Neutrophil (primary cell): ENCODE measurements around the gene TMA16.

ENCODE experiments used
- H3K27ac ChIP-seq: fragments of 200-600 bp; sonication (generic); 2 replicates; pipeline ENCODE4 v1.5.1; 2016; ENCODE audit warnings: mild to moderate bottlenecking, moderate library complexity
- H3K27me3 ChIP-seq: fragments of 200-600 bp; sonication (generic); 2 replicates; pipeline ENCODE4 v1.6.0; 2016; ENCODE audit warnings: mild to moderate bottlenecking
- H3K36me3 ChIP-seq: fragments of 200-600 bp; sonication (generic); 2 replicates; pipeline ENCODE4 v1.5.1; 2017
- H3K4me1 ChIP-seq, 2 experiments: fragments of 200-600 bp in 1 of 2; sonication (generic) in 1 of 2; 1 replicate in 1 of 2; 2 replicates in 1 of 2; pipeline versions ENCODE4 v1.5.1 to v1.6.1; 2013 to 2016; ENCODE audit warnings: low read depth in 1 of 2, low read length in 1 of 2, mild to moderate bottlenecking in 1 of 2, moderate library complexity in 1 of 2; ENCODE audit not compliant: control insufficient read depth in 1 of 2, insufficient read depth in 1 of 2
- H3K4me3 ChIP-seq, 2 experiments: fragments of 200-600 bp in 1 of 2; sonication (generic) in 1 of 2; 1 replicate in 1 of 2; 2 replicates in 1 of 2; pipeline ENCODE4 v1.5.1; 2013 to 2016; ENCODE audit warnings: low read depth in 1 of 2, low read length in 1 of 2, mild to moderate bottlenecking in 1 of 2, moderate library complexity in 1 of 2
- H3K9me3 ChIP-seq: fragments of 200-600 bp; sonication (generic); 2 replicates; pipeline ENCODE4 v1.5.1; 2016
- TF ChIP-seq, protein P1 (sequence below): fragments of 200-600 bp; sonication (generic); IDR thresholded peaks from 2 replicates; pipeline ENCODE4 v1.5.1; 2016; ENCODE audit warnings: antibody characterized with exemption

TMA16 gene

DNA sequence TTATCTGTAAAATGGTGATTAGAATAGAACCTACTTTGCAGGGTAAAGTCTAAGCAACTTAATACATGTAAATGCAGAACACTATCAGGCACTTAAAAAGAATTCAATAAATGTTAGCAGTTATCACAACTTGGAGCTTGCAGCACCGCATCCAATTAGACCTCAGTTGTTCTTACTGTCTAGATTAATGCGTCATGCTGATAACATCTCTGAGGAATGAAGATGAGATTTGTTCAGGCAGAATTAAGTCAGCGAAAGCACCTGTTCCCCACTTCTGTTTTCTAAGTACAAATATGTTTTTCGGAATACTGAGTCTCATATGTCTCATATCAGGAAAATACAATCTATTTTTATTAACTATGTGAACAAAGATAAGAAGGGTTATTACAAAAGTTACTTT lies 58.7 kb downstream of the TMA16 start:
- TF ChIP-seq, protein P1, sequence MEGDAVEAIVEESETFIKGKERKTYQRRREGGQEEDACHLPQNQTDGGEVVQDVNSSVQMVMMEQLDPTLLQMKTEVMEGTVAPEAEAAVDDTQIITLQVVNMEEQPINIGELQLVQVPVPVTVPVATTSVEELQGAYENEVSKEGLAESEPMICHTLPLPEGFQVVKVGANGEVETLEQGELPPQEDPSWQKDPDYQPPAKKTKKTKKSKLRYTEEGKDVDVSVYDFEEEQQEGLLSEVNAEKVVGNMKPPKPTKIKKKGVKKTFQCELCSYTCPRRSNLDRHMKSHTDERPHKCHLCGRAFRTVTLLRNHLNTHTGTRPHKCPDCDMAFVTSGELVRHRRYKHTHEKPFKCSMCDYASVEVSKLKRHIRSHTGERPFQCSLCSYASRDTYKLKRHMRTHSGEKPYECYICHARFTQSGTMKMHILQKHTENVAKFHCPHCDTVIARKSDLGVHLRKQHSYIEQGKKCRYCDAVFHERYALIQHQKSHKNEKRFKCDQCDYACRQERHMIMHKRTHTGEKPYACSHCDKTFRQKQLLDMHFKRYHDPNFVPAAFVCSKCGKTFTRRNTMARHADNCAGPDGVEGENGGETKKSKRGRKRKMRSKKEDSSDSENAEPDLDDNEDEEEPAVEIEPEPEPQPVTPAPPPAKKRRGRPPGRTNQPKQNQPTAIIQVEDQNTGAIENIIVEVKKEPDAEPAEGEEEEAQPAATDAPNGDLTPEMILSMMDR, result no peak
- H3K4me3 ChIP-seq, result no peak overlapping the region
- H3K27me3 ChIP-seq, result peaks cover 17% of the 10 kb centered on the region
- peaks cover 3 to 8% of the 10 kb centered on the region in 2 experiments for H3K4me1 ChIP-seq
- no peak overlapping the region for H3K27ac ChIP-seq
- no peaks in the 10 kb centered on the region for H3K36me3 ChIP-seq
- H3K9me3 ChIP-seq, result no peaks in the 10 kb centered on the region

DNA sequence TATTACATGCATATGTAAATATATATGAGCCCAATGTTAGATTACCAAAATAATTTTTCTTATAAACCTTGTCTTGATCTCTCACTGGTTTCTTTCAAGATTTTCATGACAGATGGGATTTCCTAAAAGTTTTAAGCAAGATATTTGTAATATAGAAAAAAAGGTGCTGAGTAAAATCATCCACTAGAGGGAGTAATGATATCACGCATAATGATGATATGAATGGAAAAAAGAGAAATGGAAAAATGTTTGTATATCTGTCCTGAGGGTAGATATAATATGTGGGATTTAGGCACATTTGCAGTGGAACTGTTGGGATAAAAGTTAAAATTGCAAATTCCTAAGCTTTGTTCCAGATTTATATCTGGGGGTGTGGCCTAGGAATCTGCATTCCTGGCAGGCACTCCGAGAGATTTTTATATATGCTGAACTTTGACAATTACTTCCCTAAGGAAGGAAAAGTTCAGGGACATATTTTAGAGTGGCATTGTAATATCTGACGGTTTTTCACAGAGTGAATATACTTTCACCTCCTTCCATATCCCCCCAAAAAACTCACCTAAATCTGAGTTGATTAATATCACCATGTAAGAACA lies 60.5 kb downstream of the TMA16 start:
- peaks cover 3 to 4% of the 10 kb centered on the region in 2 experiments for H3K4me1 ChIP-seq
- TF ChIP-seq, protein P1, result no peak
- H3K9me3 ChIP-seq, result no peaks in the 10 kb centered on the region
- no peaks in the 10 kb centered on the region for H3K36me3 ChIP-seq
- H3K27ac ChIP-seq, result no peak overlapping the region
- H3K4me3 ChIP-seq, result no peak overlapping the region
- peaks cover 23% of the 10 kb centered on the region for H3K27me3 ChIP-seq

DNA sequence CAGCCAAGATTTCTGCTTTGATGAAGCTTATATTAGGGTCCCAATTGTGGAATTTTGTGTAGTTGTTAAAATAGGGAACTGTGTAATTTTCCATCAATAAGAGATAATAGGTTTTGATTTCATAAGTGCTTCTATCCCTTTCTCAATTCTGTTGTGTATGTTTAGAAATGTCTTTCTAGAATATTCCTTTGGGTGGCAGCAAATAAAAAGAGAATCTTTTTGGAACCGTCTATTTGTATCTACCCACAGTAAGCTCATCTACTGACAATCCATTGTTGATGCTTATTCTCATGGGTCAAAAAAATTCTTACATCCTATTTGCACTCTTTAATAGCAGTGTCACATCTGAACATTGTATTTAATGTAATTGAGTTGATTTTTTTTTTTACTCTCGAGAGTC lies 61.7 kb downstream of the TMA16 start:
- peaks cover 3 to 4% of the 10 kb centered on the region in 2 experiments for H3K4me1 ChIP-seq
- no peak overlapping the region for H3K4me3 ChIP-seq
- no peak overlapping the region for H3K27ac ChIP-seq
- no peaks in the 10 kb centered on the region for H3K9me3 ChIP-seq
- H3K36me3 ChIP-seq, result no peaks in the 10 kb centered on the region
- TF ChIP-seq, protein P1, result no peak
- peaks cover 23% of the 10 kb centered on the region for H3K27me3 ChIP-seq

DNA sequence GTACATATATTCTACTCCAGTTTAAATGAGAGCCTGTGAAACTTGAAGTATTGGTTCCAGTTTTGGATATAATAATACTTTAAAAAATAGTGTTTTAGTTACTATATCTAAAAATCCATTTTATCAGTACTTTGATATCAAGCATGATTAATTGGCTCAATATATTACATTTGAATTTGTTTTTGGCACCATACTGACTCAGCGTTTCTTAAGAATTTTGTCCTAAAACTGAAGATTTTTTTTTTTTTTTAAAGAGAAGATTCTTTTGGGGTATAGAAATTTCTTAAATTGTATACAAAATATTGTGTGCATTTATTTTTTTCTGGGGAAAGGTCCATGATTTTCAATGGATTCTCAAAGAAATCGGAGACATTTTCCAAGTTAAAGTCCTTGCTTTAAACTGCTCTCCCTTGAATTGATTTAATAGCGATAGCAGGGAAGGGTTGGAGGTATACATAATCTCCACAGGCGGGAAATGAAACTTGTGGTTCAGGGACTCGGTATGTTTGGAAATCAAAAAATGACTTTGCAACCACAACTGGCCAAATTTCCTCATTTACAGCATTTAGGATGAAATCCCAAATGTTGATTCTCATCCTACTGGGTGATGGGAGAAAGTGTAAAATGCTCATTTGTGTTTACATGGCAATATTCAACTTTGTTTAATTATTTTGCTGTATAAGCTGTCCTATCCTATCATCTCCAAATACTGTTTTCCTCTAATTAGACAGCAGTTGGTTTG lies 62.3 kb downstream of the TMA16 start:
- Histone ChIP-seq H3K27me3 (peaks cover 19% of the 10 kb centered on the region), H3K9me3 (no peaks in the 10 kb centered on the region), H3K4me3 (no peak overlapping the region), H3K4me1 (peaks cover 3 to 4% of the 10 kb centered on the region in 2 experiments), H3K36me3 (no peaks in the 10 kb centered on the region), H3K27ac (no peak overlapping the region)
- TF ChIP-seq, protein P1, result no peak

DNA sequence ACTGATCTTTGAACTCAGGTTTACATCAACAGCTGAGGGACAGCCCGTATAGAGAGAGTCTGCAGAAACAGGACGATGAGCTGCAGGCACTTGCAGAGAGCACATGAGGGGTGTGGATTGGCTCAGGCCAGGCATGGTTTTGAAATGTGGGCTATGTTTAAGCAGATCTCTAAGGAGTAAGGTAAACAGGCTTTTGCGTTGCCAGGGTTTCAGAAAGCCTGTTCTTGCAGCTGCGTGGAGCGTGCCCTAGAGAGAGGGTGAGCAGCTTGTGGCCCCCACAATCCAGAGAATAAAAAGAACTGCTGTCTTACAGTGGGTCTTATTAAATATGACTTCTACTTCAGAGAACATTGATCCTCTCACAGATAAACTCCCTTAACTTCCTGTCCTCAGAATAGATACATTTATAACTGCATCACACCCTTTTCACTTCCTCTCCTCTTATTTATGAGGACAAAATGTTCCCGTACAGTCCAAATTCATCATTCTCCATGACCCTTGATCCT lies 64.1 kb downstream of the TMA16 start:
- Histone ChIP-seq H3K27ac (no peak overlapping the region), H3K9me3 (no peaks in the 10 kb centered on the region), H3K4me1 (peaks cover 3 to 4% of the 10 kb centered on the region in 2 experiments), H3K36me3 (no peaks in the 10 kb centered on the region), H3K4me3 (no peak overlapping the region), H3K27me3 (peaks cover 19% of the 10 kb centered on the region)
- TF ChIP-seq, protein P1, result no peak
